A172 (cell line): ENCODE measurements around the gene COL11A2. TPM values are rescaled to one million over a fixed set of nuclear protein-coding genes. Genes with fewer than 3 reads are reported as not detected.
"Not testable (repeated sequence)": the region's sequence is repeated elsewhere in the genome, so short reads cannot be mapped to it uniquely, and the experiment has no call there.

Source experiments
- DNase-seq: peaks from one replicate; pipeline ENCODE4 v3.0.0-alpha.2; 2015; ENCODE audit warnings: low spot score
- total RNA-seq: library from RNA; depleted of rRNA; stranded (reverse); fragments of >200 nt; shearing (Covaris generic); gene quantifications from 2 replicates; pipeline ENCODE4 v1.2.3, GENCODE V29; 2014; rRNA removed

COL11A2 gene
- 0.79 and 1.7 TPM in 2 replicates for total RNA-seq

DNA sequence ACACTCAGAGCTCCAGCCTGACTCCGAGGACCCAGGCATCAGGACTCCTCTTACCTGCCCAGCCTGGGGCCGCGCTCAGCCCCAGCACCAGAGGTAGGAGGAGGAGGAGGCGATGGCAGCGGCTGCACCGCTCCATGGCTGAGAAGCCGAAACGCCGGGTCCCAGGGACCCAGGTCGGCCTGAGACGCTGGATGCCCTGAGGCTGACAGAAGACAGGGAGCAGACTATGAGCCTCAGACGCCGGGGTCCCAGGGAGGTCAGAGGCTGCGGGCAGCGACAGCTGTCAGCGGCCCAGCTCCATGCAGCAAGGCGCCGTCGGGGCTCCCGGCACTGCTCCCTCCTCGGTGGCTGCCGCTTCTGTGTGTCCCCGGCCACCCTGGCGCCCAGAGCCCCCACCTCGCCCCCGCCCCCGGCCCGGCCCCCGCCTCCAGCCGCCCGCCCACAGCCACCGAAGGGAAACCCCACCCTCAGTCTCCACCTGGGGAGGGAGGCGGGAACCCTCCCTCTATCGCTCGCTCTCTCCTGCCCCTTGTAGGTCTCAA is at the start of gene COL11A2:
COL11A2 (minus strand) TSS at position 363 of the 542 bp plus-strand sequence; CDS start at position 136, 227 bp downstream.
- no peak for DNase-seq

DNA sequence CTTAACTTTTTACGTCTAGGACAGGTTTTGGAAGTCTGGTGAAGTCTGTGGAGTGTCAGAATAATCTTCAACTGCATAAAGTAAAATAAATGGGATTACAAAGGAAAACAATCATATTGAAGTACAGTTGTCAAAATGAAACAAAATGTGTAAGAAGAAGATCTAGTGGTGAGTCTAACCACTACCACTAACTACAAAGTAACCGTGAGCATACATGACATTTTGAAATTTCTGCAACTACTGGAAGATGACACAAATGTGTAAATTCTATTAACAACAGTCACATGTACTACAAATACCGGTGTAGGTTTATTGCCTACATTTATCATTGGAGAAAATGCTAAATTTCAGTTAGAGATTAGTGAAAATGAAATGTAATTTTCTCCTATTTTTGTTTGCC is 49.7 kb upstream of the COL11A2 start:
- DNase-seq, result no peak

DNA sequence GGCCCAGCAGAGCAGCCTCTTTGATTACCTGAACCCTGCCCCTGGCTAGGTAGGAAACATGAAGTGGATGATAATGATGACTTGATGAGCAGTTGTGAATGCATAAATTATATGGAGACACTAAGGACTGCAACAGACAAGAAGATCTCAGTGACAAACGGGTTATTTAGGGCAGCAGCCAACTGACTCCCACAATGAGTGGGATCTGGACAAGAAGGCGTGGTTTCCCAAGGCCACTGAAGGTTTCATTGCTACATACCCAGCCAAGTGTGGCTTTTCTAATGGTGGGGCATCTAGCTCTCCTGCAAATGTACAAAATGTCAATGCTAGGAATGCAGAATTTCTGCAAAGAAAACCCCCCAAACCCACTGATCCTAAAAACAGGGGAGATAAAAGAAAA is 45.5 kb upstream of the COL11A2 start:
- DNase-seq, result no peak

DNA sequence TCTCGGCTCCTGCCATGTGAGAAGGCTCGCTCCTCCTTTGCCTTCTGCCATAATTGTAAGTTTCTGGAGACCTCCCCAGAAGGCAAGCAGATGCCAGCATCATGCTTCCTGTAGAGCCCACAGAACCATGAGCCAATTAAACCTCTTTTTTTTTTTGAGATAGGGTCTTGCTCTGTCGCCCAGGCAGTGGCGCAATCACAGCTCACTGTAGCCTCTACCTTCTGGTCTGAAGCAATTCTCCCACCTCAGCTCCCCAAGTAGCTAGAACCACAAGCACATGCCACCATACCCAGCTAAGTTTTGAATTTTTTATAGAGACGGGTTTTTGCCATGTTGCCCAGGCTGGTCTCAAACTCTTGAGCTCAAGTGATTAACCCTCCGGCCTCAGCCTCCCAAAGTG is 44.6 kb upstream of the COL11A2 start:
- no peak for DNase-seq

DNA sequence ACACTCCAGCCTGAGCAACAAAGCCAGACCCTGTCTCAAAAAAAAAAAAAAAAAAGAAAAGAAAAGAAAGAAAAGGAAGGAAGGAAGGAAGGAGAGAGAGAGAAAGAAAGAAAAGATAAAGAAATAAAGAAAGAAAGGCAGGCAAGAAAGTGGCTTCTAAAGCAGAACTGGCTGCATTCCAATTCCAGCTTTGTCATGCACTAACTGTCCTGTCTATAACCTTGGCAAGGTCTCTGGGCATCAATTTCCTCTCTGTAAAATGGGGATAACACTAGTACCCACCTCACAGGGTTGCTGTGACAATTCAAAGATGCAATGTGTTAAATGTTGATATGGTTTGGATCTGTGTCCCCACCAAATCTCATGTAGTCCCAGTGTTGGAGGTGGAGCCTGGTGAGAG is 44.1 kb upstream of the COL11A2 start:
- DNase-seq, result no peak

DNA sequence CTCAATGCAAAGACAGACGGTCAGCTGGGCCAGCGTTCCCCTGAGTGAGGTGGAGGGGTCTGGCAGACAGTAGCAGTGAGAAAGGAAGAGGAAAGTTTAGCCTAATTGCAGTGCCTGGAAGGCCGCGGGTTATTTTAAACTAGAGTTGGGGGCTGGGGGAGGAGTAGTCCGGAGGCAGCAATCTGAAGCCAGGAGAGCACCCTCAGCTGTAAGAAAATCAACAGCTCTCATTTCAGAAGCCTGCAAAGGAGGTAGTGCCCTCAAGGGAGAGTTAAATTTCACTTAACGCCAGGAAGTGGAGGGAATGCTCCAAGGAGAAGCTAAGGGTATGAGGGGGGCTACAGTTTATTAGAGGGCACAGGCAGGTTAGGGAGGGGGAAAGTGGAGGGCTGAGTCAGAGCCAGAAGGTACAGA is 43.0 kb upstream of the COL11A2 start:
- no peak for DNase-seq

DNA sequence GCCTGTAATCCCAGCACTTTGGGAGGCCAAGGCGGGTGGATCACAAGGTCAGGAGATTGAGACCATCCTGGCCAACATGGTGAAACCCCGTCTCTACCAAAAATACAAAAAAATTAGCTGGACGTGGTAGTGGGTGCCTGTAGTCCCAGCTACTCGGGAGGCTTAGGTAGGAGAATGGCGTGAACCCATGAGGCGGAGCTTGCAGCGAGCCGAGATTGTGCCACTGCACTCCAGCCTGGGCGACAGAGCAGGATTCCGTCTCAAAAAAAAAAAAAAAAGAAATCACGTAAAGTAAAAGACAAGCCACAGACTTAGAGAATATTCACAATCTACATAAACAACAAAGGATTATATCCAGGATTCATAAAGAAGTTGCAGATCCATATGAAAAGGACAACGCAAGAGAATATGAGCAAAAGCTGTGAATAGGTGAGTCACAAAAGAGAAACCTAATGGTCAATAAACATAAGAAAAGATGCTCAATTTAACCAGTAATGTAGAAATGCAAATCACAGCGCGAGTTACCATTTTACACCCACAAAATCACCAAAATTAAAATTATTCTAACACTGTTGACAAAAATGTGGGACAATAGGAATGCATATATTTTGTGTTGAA is 34.3 kb upstream of the COL11A2 start:
- DNase-seq, result not testable (repeated sequence)

DNA sequence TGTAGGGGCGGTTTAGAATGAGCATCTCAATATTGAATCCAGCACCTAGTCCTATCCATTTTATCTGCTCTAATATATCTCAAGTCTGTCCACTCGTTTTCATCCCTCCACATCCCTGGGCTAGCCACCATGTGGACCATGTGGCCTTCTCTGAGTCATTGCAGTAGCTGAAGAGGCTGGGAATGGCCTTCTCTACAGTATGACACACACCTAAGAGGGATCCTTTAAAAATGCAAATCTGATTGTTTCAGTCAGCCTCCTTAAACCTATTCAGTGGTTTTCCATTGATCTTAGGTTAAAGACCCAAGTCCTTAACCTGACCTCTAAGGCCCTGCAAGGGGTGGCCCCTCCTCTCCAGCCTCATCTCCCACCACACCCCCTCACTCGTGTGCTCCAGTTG is 25.4 kb upstream of the COL11A2 start:
- no peak for DNase-seq

DNA sequence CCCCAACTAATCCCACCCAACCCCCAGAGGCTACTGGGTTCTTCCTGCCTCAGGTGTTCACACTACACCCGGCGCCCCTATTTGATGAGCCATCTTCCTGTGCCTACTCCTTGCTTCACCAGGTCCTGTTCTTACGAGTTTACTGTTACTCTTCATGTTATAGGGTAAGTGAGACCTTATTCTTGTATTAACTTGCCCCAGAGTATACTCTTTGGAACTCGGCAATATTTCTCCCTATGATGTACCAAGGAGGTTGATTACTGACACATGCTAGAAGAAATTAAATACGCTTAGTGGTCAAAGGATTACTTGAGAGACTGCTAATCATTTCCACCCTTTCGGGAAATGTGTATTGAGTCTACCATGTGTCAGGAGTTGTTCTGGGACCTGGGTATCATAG is 25.0 kb upstream of the COL11A2 start:
- DNase-seq, result no peak

DNA sequence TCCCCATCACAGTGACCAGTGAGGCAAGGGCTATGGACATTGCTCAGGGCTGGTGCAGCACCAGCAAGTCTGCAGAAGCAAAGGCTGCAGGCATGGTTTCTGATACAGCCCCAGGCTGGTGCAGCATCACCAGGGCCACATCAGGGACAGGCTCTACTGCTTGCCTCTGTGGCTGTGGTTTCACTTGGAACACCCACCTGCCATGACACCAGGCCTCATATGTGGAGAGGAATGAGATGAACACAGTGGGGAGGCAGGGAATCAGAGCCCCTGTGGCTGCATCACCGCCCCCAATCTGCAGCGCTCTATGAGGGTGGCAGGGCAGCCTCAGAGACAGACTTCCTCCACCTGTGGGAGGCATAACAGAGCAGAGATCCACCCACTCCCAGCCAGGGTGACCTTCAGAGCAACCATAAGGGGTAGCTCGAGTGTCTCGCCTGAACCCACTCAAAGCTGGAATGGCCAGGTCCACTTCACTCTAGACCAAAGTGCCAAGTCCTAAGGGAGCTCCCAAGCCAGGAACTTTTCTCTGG is 23.9 kb upstream of the COL11A2 start:
- DNase-seq, result no peak

DNA sequence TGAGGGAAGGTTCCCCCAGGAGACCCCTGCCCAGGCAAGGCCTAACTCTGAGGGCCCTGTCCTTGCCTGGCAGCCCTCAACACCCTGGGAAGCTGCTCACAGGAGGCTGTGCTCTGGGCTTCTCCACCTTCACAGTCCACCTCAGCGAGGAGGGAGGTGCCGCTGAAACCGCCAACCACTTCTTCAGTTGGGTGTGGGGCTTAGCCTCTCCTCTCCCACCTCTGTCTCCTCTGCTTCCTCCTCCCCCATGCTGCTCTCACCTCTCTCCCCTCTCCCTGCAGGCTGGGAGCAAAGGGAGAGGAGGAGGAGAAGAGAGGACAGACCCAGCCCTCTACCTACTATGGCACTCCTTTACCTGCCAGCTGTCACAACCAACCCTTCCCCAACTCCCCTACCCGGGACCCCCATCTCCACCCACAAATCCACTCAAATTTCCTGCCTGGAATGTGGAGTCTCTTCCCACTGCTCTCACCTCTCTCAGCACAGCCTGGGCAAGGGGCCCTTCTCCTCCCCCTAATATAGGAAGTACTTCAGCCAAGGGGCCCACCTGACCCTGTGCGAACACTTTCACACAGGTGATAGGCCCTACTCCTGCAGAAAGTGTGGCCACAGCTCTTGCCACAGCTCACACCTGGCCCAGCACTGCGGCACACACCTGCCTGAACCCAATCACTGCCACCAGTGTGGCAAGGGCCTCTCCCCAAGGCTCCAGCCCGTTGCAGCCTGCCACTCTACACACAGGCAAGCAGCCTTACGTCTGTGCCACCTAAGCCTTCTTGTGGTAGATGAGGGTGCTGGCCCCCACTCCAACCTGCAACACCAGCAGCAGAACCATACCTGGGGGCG is 23.2 kb upstream of the COL11A2 start:
- DNase-seq, result no peak

DNA sequence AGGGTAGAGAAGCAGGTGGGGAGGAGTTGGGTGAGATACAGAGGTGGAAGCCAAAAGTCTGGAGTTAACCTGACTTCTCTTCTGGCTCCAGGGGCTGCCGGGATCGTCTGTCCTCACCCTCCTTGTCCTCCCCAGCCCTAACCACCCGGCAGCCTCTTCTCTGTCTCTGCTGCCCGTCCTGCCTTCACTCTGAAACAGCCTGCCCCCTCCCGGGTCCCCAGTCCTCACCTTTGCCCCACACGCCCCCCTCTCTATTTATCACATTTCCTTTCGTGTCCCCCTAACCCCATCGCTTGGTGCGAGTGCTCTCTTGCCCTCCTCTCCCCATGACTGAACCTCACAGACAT is 21.7 kb upstream of the COL11A2 start:
- DNase-seq, result no peak

DNA sequence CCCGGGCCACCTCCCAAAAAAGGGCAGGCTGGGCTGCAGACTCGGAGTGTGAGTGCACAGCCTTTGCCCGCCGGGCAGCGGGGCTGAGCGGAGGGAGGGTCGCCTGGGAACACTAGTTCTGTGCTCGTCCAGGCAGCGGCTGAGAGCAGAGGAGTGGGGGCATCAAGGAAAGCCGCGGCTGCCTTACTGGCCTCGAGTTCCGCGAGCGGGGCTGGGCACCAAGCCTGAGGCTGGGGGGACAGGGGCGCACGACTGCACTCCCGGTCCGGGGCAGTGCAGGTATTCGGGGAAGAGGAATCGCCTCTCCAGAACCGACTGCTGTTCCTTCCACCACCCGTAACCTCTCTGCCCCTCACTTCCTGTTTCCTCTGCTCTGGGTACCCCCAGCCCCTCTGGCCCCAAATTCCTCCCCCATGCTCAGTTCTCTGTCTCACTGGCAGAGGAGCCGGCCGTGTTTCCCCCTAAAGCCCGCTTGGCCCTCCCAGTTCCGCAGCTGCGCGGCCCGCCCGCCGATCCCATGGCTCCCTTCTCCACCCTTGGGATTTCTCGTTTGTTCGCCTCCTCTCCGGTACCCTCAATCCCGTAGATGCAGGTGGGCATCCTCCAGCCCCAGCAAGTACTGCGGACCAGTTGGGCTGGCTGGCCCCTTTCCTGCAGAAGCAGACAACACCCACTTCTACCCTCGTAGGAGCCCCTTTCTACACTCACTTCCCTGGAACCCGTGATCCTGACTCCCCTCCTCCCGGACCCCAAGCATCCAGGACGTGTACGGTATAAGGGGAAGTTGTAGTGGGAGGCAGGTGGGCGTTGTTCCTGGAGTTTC is 21.1 kb upstream of the COL11A2 start:
- DNase-seq, result no peak

DNA sequence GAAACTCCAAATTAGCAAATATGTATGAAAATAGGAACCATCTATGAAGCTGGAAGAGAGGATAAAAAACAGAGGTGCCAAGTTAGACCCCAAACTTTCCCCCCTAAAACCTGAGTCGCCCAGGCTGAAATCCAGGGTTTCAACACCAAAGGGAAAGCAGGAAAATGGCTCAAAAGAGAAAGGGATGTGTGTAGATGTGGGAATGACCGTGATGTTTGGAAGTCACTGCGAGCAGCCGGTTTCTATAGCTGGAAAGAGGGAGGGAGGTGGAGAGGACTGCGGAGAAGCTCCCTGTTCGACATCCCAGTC is 20.5 kb upstream of the COL11A2 start:
- no peak for DNase-seq

DNA sequence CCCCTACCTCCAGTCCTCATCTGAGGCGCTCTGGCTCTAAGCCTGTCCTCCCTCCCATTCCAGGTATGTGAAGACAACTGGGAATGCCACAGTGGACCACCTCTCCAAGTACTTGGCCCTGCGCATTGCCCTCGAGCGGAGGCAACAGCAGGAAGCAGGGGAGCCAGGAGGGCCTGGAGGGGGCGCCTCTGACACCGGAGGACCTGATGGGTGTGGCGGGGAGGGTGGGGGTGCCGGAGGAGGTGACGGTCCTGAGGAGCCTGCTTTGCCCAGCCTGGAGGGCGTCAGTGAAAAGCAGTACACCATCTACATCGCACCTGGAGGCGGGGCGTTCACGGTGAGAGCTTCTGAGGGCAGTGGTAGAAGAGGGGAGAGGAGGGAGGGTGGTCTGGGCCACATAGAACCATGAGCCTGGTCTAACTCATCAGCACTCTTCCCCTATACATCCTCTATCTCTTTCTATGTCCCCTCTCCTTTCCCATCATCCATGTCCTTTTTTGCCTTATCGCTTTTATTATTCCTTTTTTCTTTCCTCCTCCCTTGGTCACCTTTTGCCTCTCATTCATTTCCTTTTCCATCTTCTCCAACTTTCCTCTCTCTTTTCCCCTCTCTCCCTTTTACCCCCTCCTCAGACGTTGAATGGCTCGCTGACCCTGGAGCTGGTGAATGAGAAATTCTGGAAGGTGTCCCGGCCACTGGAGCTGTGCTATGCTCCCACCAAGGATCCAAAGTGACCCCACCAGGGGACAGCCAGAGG is 19.6 kb upstream of the COL11A2 start:
- DNase-seq, result no peak

DNA sequence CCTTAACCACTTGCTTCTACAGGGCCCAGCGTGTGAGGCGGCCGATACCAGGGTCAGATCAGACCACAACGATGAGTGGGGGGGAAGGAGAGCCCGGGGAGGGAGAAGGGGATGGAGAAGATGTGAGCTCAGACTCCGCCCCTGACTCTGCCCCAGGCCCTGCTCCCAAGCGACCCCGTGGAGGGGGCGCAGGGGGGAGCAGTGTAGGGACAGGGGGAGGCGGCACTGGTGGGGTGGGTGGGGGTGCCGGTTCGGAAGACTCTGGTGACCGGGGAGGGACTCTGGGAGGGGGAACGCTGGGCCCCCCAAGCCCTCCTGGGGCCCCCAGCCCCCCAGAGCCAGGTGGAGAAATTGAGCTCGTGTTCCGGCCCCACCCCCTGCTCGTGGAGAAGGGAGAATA is 18.9 kb upstream of the COL11A2 start:
- no peak for DNase-seq

DNA sequence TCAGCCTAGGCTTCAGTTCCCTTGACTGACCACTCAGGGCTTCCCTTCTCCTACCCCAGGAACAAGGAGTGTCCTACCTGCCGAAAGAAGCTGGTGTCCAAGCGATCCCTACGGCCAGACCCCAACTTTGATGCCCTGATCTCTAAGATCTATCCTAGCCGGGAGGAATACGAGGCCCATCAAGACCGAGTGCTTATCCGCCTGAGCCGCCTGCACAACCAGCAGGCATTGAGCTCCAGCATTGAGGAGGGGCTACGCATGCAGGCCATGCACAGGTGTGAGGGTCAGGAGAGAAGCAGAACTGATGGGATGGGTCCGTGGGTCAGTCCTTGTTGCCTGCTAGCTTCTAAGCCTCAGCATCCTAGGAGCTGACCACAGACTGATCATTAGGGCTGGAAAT is 17.6 kb upstream of the COL11A2 start:
- no peak for DNase-seq

DNA sequence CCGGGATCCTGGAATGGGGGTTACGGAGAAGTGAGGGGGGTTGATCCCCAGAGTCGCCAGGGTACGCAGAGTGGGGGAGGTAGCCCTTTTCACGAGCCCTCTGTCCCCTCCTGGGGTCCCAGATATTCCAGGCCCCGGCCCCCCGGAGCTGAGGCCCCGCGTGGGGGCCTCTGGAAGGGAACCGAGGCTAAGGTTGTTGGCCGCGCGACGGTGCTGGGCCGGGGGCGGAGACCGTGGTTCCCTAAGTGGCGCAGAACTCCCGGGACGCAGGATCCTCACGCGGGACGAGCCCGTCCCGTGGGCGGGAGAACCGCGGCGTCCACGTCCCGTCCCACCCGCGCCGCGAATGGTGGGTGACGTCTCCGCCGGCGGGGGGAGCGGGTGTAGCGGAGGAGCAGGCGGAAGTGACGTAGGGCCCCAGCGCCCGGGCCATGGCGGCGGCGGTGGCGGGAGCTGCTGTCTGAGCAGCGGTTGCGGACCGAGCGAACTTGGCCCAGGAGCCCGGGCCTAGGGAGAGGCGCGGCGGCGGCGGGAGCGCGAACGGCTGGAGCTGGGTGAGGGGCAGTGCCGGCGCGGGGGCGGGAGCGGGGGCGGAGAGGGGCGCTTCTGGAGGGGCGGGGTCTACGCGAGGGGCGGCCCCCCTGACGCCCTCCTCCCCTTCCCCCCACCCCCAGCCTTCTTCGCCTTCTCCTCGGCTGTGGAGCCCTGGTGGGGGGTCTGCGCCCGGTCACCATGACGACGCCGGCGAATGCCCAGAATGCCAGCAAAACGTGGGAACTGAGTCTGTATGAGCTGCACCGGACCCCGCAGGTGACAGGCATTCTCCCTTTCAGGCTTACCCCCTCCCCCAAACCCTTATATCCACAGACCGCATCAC is 16.1 kb upstream of the COL11A2 start, which contains the start of gene RING1:
RING1 (plus strand) TSS at position 410 of the 877 bp plus-strand sequence; CDS start at position 733, 323 bp downstream.
- peak; percentile 53 for DNase-seq

DNA sequence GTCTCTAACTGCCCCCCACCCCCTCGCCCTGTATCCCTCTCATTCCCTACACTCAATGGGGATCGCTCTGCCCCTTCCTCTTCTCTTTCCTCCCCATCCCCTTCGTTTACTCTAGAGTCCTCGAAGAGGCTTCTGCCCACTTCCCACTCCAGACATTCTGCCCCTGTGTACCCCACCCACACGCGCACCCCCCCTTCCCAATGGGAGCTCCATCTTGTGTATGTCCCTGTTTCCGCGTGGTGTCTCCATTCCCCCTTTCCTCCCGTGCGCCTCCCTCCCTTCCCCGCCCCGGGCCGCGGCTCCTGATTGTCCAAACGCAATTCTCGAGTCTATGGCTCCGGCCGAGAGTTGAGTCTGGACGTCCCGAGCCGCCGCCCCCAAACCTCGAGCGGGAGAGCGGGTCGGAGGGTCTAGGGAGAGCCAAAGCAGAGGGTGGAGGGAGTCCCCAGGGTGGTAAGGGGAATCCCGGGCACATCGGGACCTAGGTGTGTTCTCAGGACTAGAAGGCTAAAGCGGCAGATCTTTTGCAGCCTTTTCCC is 15.4 kb upstream of the COL11A2 start:
- no peak for DNase-seq
